ENCODE results near the gene ZMYND19. TPM values are rescaled to one million over a fixed set of nuclear protein-coding genes. Genes with fewer than 3 reads are reported as not detected.
"Not testable (repeated sequence)": the region's sequence is repeated elsewhere in the genome, so short reads cannot be mapped to it uniquely, and the experiment has no call there.

ZMYND19 gene
- total RNA-seq, 2 donors from 2014 or later = 6.6 to 8.8 TPM

DNA sequence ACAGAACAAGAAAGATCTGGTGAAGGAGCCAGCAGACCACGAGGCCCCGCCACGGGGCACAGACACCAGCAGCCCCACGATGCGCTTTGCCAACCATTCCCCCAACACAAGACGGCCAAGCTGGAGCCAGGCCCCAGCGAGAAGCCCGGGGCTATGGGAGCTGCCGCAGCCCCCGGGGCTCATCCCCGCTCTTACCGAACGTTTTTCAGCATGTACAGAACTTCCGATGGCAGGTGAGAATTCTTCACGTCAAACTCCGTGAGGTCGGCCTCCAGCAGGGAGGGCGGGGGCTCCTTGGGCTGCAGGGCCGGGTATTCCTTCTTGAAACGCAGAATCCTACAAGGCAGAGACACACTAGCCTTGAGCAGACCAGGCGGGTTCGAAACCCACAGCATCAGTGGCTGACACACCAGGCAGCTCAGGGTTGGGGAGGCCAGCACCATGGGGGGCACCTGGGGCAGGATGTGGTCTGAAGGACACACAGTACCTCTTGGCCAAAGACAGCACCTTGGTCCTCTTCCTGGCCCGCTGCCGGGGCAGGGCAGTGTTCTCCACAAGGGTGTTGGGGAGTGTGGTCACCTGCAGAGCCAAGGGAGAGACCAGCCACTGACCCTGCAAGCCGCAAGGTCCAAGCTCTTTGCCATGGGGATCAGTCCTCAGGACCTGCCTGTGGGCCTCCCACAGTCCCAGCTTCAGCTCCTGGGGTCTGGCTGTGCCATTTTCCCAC is 46.9 kb downstream of the ZMYND19 start:
- 92 to 96% methylated on average over 5 to 25 of the region's 25 CpGs for WGBS, 2 donors
- H3K4me1 ChIP-seq = peaks cover 9% of the 10 kb centered on the region
- H3K27me3 ChIP-seq = no peaks in the 10 kb centered on the region
- ATAC-seq (no peak), DNase-seq (no peak)
- TF ChIP-seq POLR2A (IDR thresholded peaks at IDR 0.05) (no peak), CTCF (IDR thresholded peaks at IDR 0.05) (no peak)
- no peaks in the 10 kb centered on the region for H3K36me3 ChIP-seq (replicated peaks in 1 of 2; ENCODE audit: insufficient read depth in 1 of 2, low read depth in 2 of 2)
- H3K27ac ChIP-seq = no peak overlapping the region
- no peaks in the 10 kb centered on the region for H3K9me3 ChIP-seq
- H3K4me3 ChIP-seq = no peak overlapping the region
- intact Hi-C loops (cut with DNase I) = no loop called here

GRCh38 chr9:137542486-137542885 is 47.8 kb downstream of the ZMYND19 start:
- TF ChIP-seq CTCF (IDR thresholded peaks at IDR 0.05) = no peak
- TF ChIP-seq POLR2A (IDR thresholded peaks at IDR 0.05) = no peak
- H3K27me3 ChIP-seq = no peaks in the 10 kb centered on the region
- intact Hi-C loops (cut with DNase I) = no loop called here
- no peaks in the 10 kb centered on the region for H3K4me1 ChIP-seq
- no peaks in the 10 kb centered on the region for H3K36me3 ChIP-seq (replicated peaks in 1 of 2; ENCODE audit: insufficient read depth in 1 of 2, low read depth in 2 of 2)
- H3K9me3 ChIP-seq = no peaks in the 10 kb centered on the region
- ATAC-seq (no peak), DNase-seq (no peak)
- H3K4me3 ChIP-seq = no peak overlapping the region
- WGBS, 2 donors = 89 to 90% methylated on average over 15 to 20 of the region's 20 CpGs
- H3K27ac ChIP-seq = no peak overlapping the region

DNA sequence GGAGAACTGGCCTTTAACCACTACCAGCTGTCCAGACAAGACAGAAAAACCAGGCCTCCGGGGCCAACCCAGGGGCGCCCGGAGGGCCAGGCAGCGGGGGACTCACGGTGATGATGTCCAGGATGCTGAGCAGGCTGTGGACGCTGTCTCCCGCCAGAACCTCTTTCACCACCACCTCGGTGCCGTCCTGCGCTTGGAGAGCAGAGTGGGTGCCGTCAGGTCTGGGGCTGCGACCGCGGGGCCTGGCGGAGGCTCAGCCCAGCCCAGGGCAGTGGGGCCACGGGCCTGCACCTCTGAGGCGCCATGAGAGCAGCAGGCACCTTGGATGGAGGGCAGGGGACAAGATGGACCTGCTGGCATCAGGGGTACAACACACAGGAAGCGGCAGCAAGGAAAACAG is 49.8 kb downstream of the ZMYND19 start:
- DNase-seq (no peak), ATAC-seq (no peak)
- H3K27ac ChIP-seq = no peak overlapping the region
- H3K4me1 ChIP-seq = peaks cover under 1% of the 10 kb centered on the region
- TF ChIP-seq POLR2A (IDR thresholded peaks at IDR 0.05) (no peak), CTCF (IDR thresholded peaks at IDR 0.05) (no peak)
- H3K9me3 ChIP-seq = no peaks in the 10 kb centered on the region
- no peak overlapping the region for H3K4me3 ChIP-seq
- 90% methylated on average over 7 to 15 of the region's 18 CpGs for WGBS, 2 donors
- H3K27me3 ChIP-seq = no peaks in the 10 kb centered on the region
- intact Hi-C loops (cut with DNase I) = no loop called here
- H3K36me3 ChIP-seq (replicated peaks in 1 of 2; ENCODE audit: insufficient read depth in 1 of 2, low read depth in 2 of 2) = no peaks in the 10 kb centered on the region

DNA sequence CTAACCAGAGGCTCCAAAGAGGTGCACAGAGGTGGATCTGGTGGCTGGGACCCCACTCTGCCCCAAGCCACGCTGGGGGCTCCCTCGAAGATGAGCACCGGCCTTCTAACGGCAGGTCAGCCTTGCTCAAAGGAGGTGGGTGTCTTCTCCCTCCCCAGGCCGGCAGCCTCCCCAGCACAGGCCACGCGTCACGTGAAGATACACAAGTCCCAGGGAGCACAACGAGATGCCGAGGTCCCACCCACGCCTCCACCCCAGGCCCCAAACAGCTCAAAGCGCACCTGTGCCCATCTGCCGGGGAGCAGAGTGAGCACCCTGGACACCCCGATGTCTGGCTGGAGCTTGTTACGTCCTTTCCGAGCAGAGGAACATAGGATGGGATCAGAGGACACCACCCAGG is 52.3 kb downstream of the ZMYND19 start:
- intact Hi-C loops (cut with DNase I) = no loop called here
- Histone ChIP-seq H3K9me3 (no peaks in the 10 kb centered on the region), H3K4me1 (peaks cover 13% of the 10 kb centered on the region), H3K27ac (no peak overlapping the region), H3K27me3 (no peaks in the 10 kb centered on the region), H3K4me3 (no peak overlapping the region), H3K36me3 (replicated peaks in 1 of 2; ENCODE audit: insufficient read depth in 1 of 2, low read depth in 2 of 2) (no peaks in the 10 kb centered on the region)
- DNase-seq (no peak), ATAC-seq (no peak)
- no peak for TF ChIP-seq POLR2A (IDR thresholded peaks at IDR 0.05)
- no peak for TF ChIP-seq CTCF (IDR thresholded peaks at IDR 0.05)
- 91 to 94% methylated on average over 7 to 10 of the region's 16 CpGs for WGBS, 2 donors

DNA sequence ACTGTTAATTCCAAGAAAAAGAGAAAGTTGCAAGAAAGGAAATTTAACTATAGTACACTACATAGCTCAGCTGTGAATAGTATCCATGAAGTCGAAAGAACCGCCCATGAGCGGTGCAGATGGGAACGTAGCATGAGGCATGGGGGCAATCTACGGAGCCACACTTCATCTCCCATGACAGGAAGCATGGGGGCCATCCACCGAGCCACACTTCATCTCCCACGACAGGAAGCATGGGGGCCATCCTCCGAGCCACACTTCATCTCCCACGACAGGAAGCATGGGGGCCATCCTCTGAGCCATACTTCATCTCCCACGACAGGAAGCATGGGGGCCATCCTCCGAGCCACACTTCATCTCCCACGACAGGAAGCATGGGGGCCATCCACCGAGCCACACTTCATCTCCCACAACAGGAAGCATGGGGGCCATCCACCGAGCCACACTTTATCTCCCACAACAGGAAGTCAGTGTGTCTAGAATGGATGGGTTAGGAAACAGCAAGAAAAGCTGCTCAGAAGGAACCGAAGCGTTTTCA is 53.6 kb downstream of the ZMYND19 start:
- DNase-seq; H3K27ac ChIP-seq; ATAC-seq; H3K4me3 ChIP-seq; H3K9me3 ChIP-seq; intact Hi-C loops (cut with DNase I); H3K36me3 ChIP-seq (replicated peaks in 1 of 2; ENCODE audit: insufficient read depth in 1 of 2, low read depth in 2 of 2); H3K27me3 ChIP-seq: not testable (repeated sequence)
- H3K4me1 ChIP-seq = peaks cover 13% of the 10 kb centered on the region
- 75 to 85% methylated on average over 16 of the region's 16 CpGs for WGBS, 2 donors
